GM18505 (cell line): ENCODE data around the gene RAI1.
"Not testable (repeated sequence)": the region's sequence is repeated elsewhere in the genome, so short reads cannot be mapped to it uniquely, and the experiment has no call there.

ENCODE experiments used
- ATAC-seq: cut with Tn5 transposase; IDR thresholded peaks from one replicate; pipeline ENCODE4 v1.9.1; 2021; ENCODE audit not compliant: unreplicated experiment
- POLR2A ChIP-seq: IDR thresholded peaks from 4 replicates; pipeline ENCODE4 v1.6.1; 2011; ENCODE audit warnings: borderline replicate concordance; ENCODE audit not compliant: insufficient read depth, insufficient read length; ENCODE audit errors: extremely low read depth

The RAI1 gene

GRCh38 chr17:17681187-17681743 is at the start of gene RAI1:
Gene RAI1, plus strand, starts transcription at chr17:17681458. Its CDS starts 111,491 bp downstream, at chr17:17792949.
- peak; percentile 41 for TF ChIP-seq POLR2A
- ATAC-seq: peak; percentile 48

GRCh38 chr17:17632690-17633089 is 48.6 kb upstream of the RAI1 start:
- ATAC-seq: not testable (repeated sequence)

- ATAC-seq: no peak
- TF ChIP-seq POLR2A: no peak
Measured at GRCh38 chr17:17633310-17633709, 47.9 kb upstream of the RAI1 start.

- no peak for ATAC-seq
Measured at GRCh38 chr17:17635126-17635525, 46.1 kb upstream of the RAI1 start.

GRCh38 chr17:17635537-17636271 is 45.6 kb upstream of the RAI1 start:
- not testable (repeated sequence) for ATAC-seq

More at GRCh38 chr17:17635126-17635525, 46.1 kb upstream of the RAI1 start:
- no peak for TF ChIP-seq POLR2A

- ATAC-seq: no peak
- no peak for TF ChIP-seq POLR2A
Measured at GRCh38 chr17:17636272-17636885, 44.9 kb upstream of the RAI1 start.

- no peak for ATAC-seq
- no peak for TF ChIP-seq POLR2A
Measured at GRCh38 chr17:17638467-17638866, 42.8 kb upstream of the RAI1 start.

- ATAC-seq: not testable (repeated sequence)
Measured at GRCh38 chr17:17639661-17640270, 41.5 kb upstream of the RAI1 start.

- TF ChIP-seq POLR2A: no peak
- ATAC-seq: no peak
Measured at GRCh38 chr17:17641621-17642409, 39.4 kb upstream of the RAI1 start.

- ATAC-seq: not testable (repeated sequence)
Measured at GRCh38 chr17:17645148-17645547, 36.1 kb upstream of the RAI1 start.

GRCh38 chr17:17645961-17646360 is 35.3 kb upstream of the RAI1 start:
- no peak for TF ChIP-seq POLR2A
- ATAC-seq: no peak

GRCh38 chr17:17647524-17648178 is 33.6 kb upstream of the RAI1 start:
- TF ChIP-seq POLR2A: no peak
- ATAC-seq: no peak

- ATAC-seq: no peak
- TF ChIP-seq POLR2A: no peak
Measured at GRCh38 chr17:17648762-17649161, 32.5 kb upstream of the RAI1 start.

- no peak for ATAC-seq
- no peak for TF ChIP-seq POLR2A
Measured at GRCh38 chr17:17650959-17651358, 30.3 kb upstream of the RAI1 start.
